COLO668 (cell line): ENCODE results near the gene MTRF1L.

Experiments
- DNase-seq: peaks from one replicate; lab custom pipeline; 2025; ENCODE audit not compliant: unreplicated experiment; lab: John Stamatoyannopoulos, UW

The MTRF1L gene

GRCh38 chr6:153002613-153003365 is at the start of gene MTRF1L:
TSS of gene MTRF1L (minus strand) at chr6:153002709. CDS start at chr6:153002685, 24 bp downstream.
- peak; percentile 90 for DNase-seq

- no peak for DNase-seq
These were observed 49.3 kb upstream of the MTRF1L start for GRCh38 chr6:153051801-153052200.

- DNase-seq: no peak
These were observed 46.1 kb upstream of the MTRF1L start for GRCh38 chr6:153048631-153049030.

- DNase-seq: no peak
These were observed 44.9 kb upstream of the MTRF1L start for GRCh38 chr6:153047386-153047785.

- no peak for DNase-seq
These were observed 42.8 kb upstream of the MTRF1L start for GRCh38 chr6:153045271-153045670.

GRCh38 chr6:153044295-153044694 is 41.8 kb upstream of the MTRF1L start:
- no peak for DNase-seq

GRCh38 chr6:153043719-153044118 is 41.2 kb upstream of the MTRF1L start:
- peak; percentile 83 for DNase-seq

GRCh38 chr6:153038378-153039057 is 36.0 kb upstream of the MTRF1L start:
- DNase-seq: no peak

GRCh38 chr6:153034139-153034538 is 31.6 kb upstream of the MTRF1L start:
- no peak for DNase-seq

- no peak for DNase-seq
These were observed 29.9 kb upstream of the MTRF1L start for GRCh38 chr6:153032255-153032882.

- DNase-seq: no peak
These were observed 28.9 kb upstream of the MTRF1L start for GRCh38 chr6:153031335-153031955.

- no peak for DNase-seq
These were observed 26.5 kb upstream of the MTRF1L start for GRCh38 chr6:153028963-153029362.

- DNase-seq: no peak
These were observed 25.8 kb upstream of the MTRF1L start for GRCh38 chr6:153028286-153028685.

GRCh38 chr6:153027480-153027879 is 25.0 kb upstream of the MTRF1L start:
- DNase-seq: no peak

GRCh38 chr6:153024709-153025017 is 22.2 kb upstream of the MTRF1L start:
- no peak for DNase-seq

- DNase-seq: peak; percentile 16
These were observed 21.6 kb upstream of the MTRF1L start for GRCh38 chr6:153023977-153024708.

- DNase-seq: no peak
These were observed 15.8 kb upstream of the MTRF1L start for GRCh38 chr6:153018355-153018754.

- no peak for DNase-seq
These were observed 14.3 kb upstream of the MTRF1L start for GRCh38 chr6:153016846-153017245.

- no peak for DNase-seq
These were observed 12.7 kb upstream of the MTRF1L start for GRCh38 chr6:153015094-153015640.

GRCh38 chr6:153013438-153013837 is 10.9 kb upstream of the MTRF1L start:
- DNase-seq: no peak

GRCh38 chr6:153012856-153013255 is 10.3 kb upstream of the MTRF1L start:
- no peak for DNase-seq
